ENCODE measurements around the gene PANX1.

DNA sequence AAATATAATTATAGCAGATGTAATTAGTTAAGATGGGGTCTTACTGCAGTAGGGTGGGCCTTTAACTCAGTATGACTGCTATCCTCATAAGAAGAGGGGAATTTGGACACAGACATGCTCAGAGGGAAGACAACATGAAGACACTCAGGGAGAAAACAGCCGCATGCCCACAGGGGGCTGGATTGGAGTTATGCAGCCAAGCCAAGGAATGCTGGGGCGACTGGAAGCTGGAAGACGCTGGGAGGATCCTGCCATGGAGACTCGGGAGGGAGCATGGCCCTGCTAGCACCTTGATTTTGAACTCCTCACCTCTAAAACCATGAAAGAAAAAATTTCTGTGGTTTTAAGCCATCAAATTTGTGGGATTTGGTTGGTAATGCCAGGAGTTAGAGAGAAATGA is 40.9 kb downstream of the PANX1 start:
- TF ChIP-seq, protein P1, sequence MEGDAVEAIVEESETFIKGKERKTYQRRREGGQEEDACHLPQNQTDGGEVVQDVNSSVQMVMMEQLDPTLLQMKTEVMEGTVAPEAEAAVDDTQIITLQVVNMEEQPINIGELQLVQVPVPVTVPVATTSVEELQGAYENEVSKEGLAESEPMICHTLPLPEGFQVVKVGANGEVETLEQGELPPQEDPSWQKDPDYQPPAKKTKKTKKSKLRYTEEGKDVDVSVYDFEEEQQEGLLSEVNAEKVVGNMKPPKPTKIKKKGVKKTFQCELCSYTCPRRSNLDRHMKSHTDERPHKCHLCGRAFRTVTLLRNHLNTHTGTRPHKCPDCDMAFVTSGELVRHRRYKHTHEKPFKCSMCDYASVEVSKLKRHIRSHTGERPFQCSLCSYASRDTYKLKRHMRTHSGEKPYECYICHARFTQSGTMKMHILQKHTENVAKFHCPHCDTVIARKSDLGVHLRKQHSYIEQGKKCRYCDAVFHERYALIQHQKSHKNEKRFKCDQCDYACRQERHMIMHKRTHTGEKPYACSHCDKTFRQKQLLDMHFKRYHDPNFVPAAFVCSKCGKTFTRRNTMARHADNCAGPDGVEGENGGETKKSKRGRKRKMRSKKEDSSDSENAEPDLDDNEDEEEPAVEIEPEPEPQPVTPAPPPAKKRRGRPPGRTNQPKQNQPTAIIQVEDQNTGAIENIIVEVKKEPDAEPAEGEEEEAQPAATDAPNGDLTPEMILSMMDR (IDR thresholded peaks at IDR 0.05), result no peak
- no peak for TF ChIP-seq POLR2A (IDR thresholded peaks at IDR 0.05)

Measured in adrenal gland (tissue), 5 donors.